Fibroblast of mammary gland (primary cell): ENCODE results near the gene UNC5A.

Experiments
- DNase-seq: peaks from one replicate; pipeline ENCODE4 v3.0.0-alpha.2; 2010; ENCODE audit warnings: low read depth
- H3K4me3 ChIP-seq: 2 replicates; pipeline ENCODE4 v1.5.1; 2011; ENCODE audit warnings: low read depth, mild to moderate bottlenecking, low read length, moderate library complexity; ENCODE audit not compliant: control insufficient read depth
- TF ChIP-seq, protein P1 (sequence below): conservative IDR thresholded peaks from 2 replicates; pipeline ENCODE4 v1.5.1; 2011; ENCODE audit warnings: low read depth, low read length, inconsistent platforms; ENCODE audit not compliant: control insufficient read depth, insufficient read depth

UNC5A gene

DNA sequence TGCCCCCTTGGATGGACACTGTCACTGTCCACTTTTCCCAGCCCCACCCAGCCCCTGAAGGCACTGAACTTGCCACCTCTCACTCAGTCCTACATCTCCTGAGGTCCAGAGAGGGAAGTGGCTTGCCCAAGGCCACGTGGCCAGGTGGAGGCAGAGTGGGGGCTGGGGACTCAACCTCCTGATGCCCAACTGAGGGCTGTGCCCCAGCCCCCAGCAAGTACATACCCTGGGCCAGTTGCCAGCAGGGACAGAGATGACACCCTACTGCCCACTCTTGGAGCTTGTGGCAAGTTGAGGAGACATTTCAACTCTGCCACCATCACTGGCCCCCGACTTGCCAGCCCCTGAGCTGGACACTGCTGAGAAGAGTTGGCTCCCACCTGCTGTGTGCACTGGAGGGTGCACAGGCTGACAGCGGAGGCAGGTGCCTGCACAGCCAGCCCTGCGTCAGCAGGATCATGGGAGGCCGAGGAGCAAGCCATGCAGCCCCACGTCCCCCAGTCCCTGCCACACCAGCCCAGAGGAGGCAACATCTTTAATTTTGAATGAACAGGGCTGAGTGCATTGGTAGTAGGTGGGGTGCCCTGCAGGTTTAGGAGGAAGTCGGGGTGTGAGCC is 39.4 kb downstream of the UNC5A start:
- no peak overlapping the region for H3K4me3 ChIP-seq
- TF ChIP-seq, protein P1, sequence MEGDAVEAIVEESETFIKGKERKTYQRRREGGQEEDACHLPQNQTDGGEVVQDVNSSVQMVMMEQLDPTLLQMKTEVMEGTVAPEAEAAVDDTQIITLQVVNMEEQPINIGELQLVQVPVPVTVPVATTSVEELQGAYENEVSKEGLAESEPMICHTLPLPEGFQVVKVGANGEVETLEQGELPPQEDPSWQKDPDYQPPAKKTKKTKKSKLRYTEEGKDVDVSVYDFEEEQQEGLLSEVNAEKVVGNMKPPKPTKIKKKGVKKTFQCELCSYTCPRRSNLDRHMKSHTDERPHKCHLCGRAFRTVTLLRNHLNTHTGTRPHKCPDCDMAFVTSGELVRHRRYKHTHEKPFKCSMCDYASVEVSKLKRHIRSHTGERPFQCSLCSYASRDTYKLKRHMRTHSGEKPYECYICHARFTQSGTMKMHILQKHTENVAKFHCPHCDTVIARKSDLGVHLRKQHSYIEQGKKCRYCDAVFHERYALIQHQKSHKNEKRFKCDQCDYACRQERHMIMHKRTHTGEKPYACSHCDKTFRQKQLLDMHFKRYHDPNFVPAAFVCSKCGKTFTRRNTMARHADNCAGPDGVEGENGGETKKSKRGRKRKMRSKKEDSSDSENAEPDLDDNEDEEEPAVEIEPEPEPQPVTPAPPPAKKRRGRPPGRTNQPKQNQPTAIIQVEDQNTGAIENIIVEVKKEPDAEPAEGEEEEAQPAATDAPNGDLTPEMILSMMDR: no peak
- DNase-seq: no peak

DNA sequence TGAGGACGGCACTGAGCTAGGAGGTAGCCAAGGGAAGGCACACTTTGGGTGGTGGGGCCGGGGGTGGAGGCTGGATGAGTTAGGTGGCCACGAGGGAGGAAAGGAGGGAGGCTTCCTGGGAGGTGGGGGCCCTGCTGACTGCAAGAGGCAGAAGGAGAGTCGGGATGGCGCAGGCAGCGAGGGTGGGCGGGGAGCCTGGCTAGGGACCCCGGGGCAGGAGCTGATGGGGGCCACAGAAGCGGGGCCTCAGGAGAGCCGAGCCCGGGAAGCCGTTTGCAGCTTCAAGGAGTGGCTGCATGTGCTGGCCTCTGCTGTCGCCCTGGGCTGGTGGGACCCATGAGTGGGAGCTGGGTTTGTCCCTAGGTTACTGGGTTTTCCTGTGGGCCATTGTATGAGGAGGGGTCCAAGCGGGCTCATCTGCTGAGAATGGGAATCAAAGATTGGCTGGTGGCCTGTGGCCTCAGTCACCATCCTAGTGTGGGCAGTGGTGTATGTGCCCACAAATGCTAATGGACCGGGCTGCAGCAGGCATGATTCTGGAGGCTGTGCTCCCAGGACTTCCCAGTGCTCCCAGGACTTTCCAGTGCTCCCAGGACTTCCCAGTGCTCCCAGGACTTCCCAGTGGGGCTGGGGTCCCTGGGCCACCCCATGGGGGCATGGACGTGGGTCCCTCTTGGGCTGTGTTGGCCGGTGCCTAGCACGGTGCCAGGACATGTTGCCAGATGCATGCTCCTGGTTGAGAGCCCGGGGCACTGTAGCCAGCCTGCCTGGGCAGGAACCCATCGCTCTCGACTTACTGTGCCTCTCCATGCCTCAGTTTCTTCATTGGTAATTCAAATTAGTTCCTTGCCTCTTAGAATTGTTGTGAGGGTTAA is 40.2 kb downstream of the UNC5A start:
- TF ChIP-seq, protein P1: no peak
- no peak overlapping the region for H3K4me3 ChIP-seq
- no peak for DNase-seq

DNA sequence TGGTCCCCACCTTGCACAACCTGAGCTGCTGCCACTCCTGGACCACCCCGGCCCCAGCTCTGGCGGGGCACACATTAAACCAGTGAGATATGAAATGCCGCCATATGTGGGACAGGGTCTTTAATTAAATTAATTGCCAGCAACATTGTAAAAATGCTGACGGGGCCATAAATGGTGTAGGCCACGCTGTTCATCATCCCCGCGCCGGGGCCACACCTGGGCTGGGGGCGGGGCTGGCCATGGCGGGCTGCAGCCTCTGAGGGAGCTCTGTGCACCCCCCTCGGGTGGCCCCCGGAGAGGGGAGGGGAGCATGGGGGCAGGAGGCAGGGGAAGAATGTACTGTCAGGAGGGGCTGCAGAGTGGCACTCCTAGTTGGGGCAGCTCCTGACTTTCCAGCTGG is 41.0 kb downstream of the UNC5A start:
- H3K4me3 ChIP-seq: no peak overlapping the region
- TF ChIP-seq, protein P1: no peak
- DNase-seq: no peak

DNA sequence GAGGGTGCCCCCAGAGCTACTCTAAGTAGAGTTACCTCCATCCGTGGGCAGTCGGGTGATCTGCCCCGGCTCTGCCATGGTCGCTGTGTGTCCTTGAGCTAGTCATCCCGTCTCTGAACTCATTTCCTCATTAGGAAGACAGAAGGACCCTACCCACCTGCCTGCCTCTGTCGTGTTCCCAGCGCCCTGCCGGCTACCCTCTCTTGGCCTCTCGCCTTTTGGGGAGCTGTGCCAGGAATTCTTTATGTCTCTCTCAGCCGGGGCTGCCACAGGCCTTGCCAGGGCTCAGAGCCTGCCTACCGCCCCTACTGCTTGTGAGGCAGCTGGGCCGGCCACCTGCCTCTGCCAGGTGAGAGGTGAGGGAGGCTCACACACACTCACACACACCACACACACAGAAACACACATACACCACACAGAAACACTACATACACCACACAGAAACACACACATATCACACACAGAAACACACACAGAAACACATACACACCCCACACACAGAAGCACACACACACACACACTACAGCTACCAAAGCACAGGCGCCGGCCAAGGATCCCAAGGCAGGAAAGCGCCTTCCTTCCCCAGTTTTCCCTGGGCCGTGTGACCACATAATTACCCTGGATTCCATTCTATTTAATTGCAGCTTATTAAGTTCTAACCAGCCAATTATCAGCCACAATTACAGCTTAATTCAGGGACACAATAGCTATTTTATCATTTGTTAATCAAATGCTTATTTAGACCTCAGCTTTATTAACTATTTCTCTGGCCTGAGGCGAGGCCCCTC is 41.7 kb downstream of the UNC5A start:
- no peak overlapping the region for H3K4me3 ChIP-seq
- DNase-seq: no peak
- TF ChIP-seq, protein P1: no peak

DNA sequence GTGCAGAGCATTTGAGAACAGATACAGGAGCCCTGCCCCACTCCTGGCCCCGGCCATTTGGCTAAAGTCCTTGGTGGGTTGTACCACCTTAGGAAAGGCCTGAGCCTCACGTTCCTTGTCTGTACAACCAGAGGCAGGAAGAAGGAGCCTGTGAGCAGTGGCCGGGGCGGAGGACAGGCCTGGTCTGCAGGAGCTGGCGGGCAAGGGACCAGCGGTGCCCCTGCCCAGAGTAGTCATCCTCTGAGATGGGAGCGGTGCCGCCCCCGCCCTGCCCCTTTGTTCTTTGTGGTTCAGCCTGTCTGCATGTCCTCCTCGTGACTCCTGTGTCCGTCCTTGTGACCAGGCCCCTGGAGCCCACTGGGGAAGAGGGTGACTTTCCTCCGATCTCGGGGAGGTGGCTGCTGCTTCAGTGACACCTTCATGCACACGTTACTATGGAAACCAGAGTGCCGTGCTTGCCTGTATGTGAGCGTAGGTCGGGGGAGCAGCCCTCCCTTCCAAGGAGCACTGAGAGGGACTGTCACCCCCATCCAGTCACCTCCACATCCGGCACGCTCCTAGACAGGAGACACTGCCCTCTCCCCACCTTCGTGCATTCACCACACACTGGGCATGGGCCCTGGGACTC is 42.9 kb downstream of the UNC5A start:
- TF ChIP-seq, protein P1: no peak
- DNase-seq: no peak
- no peak overlapping the region for H3K4me3 ChIP-seq

DNA sequence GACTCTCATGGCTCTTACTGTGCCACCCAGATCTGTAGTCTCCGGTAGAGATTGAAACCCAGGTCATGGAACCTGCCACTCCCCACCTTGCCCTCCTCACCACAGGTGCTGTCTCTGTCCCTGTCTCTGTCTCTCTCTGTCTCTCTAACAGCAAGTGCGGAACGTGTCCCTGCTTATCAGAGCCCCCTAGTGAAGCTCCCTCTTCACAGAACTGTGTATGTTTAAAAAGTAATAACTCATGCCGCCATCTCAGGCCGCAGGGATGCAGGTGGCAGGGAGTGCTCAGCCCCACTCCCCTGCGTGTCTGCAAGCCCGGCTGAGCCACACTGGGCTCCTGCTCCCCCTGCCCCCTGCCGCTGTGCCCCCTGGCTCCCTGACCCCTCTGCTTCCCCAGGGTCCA is 43.8 kb downstream of the UNC5A start:
- H3K4me3 ChIP-seq: no peak overlapping the region
- TF ChIP-seq, protein P1: no peak
- DNase-seq: no peak
